ENCODE results near the gene CPE.

The CPE gene

DNA sequence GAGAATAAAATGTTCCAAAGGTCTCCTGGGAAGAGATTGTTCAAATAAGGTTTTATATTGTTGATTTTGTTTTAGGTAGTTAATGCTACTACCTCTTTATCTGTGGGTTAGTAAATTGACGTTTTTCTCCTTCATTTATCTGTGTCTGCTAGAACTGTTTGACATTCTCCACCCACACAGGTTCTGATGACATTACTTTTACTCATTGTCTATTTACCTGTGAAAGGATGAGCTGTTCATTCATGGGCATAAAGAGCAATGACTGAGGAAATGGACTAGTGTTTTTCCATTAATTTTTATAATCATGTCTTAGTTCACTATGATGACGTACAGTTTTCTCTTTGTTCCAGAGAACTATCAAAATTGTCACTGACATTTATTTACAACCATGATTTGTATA, 75.6 kb downstream of the CPE start:
- TF ChIP-seq EZH2 (optimal IDR thresholded peaks at IDR 0.05; ENCODE audit: low read depth, low read length) (no peak), CTCF (IDR thresholded peaks at IDR 0.05; ENCODE audit: low read length) (no peak), EZH2phosphoT487 (IDR thresholded peaks at IDR 0.05; ENCODE audit: low read length) (no peak)
- DNase-seq, result no peak
- no peaks in the 10 kb centered on the region for H3K79me2 ChIP-seq (ENCODE audit: low read length)
- H3K27ac ChIP-seq (ENCODE audit: low read length), result no peak overlapping the region
- H3K4me1 ChIP-seq (ENCODE audit: low read length), result no peaks in the 10 kb centered on the region
- no peaks in the 10 kb centered on the region for H3F3A ChIP-seq (ENCODE audit: insufficient read depth, low read length)
- no peaks in the 10 kb centered on the region for H4K20me1 ChIP-seq (ENCODE audit: insufficient read depth, low read length)
- no peak overlapping the region for H3K9ac ChIP-seq (ENCODE audit: low read length)
- H3K4me2 ChIP-seq (ENCODE audit: low read depth, low read length), result no peak overlapping the region
- H2AFZ ChIP-seq (ENCODE audit: low read length), result no peak overlapping the region
- H3K36me3 ChIP-seq (replicated peaks; ENCODE audit: insufficient read depth, low read length), result no peaks in the 10 kb centered on the region
- no peaks in the 10 kb centered on the region for H3K9me3 ChIP-seq (replicated peaks; ENCODE audit: insufficient read depth, low read length)
- no peaks in the 10 kb centered on the region for H3K9me2 ChIP-seq (replicated peaks; ENCODE audit: insufficient read depth, low read length)
- no peaks in the 10 kb centered on the region for H3K27me3 ChIP-seq (replicated peaks; ENCODE audit: insufficient read depth, low read length)
- no peak overlapping the region for H3K4me3 ChIP-seq (ENCODE audit: low read length)

DNA sequence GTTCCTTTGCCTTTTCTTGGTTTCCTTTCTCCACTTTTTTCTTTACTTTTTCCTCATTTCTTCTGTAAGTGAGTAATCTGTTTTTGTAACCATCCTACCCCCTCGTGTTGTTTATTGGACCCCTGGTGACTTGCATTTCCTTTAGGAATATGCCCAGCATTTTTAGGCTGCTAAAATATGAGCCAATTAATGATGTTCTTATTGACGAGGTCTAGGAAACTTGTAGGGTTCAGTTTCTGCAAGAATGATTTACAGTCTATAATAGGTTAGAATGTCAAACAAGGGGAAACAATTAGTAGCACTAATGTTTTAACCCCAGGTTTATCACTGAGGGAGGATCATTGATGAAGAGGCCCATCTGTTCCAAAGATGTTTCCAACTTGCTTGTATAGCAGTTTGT, 79.0 kb downstream of the CPE start:
- no peaks in the 10 kb centered on the region for H3K4me1 ChIP-seq (ENCODE audit: low read length)
- H3F3A ChIP-seq (ENCODE audit: insufficient read depth, low read length), result no peaks in the 10 kb centered on the region
- no peaks in the 10 kb centered on the region for H3K9me2 ChIP-seq (replicated peaks; ENCODE audit: insufficient read depth, low read length)
- no peak overlapping the region for H3K27ac ChIP-seq (ENCODE audit: low read length)
- no peak overlapping the region for H2AFZ ChIP-seq (ENCODE audit: low read length)
- no peaks in the 10 kb centered on the region for H3K79me2 ChIP-seq (ENCODE audit: low read length)
- no peak for TF ChIP-seq CTCF (IDR thresholded peaks at IDR 0.05; ENCODE audit: low read length)
- TF ChIP-seq EZH2phosphoT487 (IDR thresholded peaks at IDR 0.05; ENCODE audit: low read length), result no peak
- no peak for TF ChIP-seq EZH2 (optimal IDR thresholded peaks at IDR 0.05; ENCODE audit: low read depth, low read length)
- H4K20me1 ChIP-seq (ENCODE audit: insufficient read depth, low read length), result no peaks in the 10 kb centered on the region
- H3K9me3 ChIP-seq (replicated peaks; ENCODE audit: insufficient read depth, low read length), result no peaks in the 10 kb centered on the region
- no peaks in the 10 kb centered on the region for H3K36me3 ChIP-seq (replicated peaks; ENCODE audit: insufficient read depth, low read length)
- no peak overlapping the region for H3K4me2 ChIP-seq (ENCODE audit: low read depth, low read length)
- DNase-seq, result no peak
- no peak overlapping the region for H3K4me3 ChIP-seq (ENCODE audit: low read length)
- H3K9ac ChIP-seq (ENCODE audit: low read length), result no peak overlapping the region
- H3K27me3 ChIP-seq (replicated peaks; ENCODE audit: insufficient read depth, low read length), result no peaks in the 10 kb centered on the region

GRCh38 chr4:165458471-165458870, 79.7 kb downstream of the CPE start:
- Histone ChIP-seq H3K9me3 (replicated peaks; ENCODE audit: insufficient read depth, low read length) (no peaks in the 10 kb centered on the region), H3K79me2 (ENCODE audit: low read length) (no peaks in the 10 kb centered on the region), H3K27ac (ENCODE audit: low read length) (no peak overlapping the region), H2AFZ (ENCODE audit: low read length) (no peak overlapping the region), H3K36me3 (replicated peaks; ENCODE audit: insufficient read depth, low read length) (no peaks in the 10 kb centered on the region), H3F3A (ENCODE audit: insufficient read depth, low read length) (no peaks in the 10 kb centered on the region), H3K27me3 (replicated peaks; ENCODE audit: insufficient read depth, low read length) (no peaks in the 10 kb centered on the region), H3K4me1 (ENCODE audit: low read length) (no peaks in the 10 kb centered on the region), H3K4me3 (ENCODE audit: low read length) (no peak overlapping the region), H3K9me2 (replicated peaks; ENCODE audit: insufficient read depth, low read length) (no peaks in the 10 kb centered on the region), H4K20me1 (ENCODE audit: insufficient read depth, low read length) (no peaks in the 10 kb centered on the region), H3K4me2 (ENCODE audit: low read depth, low read length) (no peak overlapping the region), H3K9ac (ENCODE audit: low read length) (no peak overlapping the region)
- DNase-seq, result no peak
- TF ChIP-seq EZH2 (optimal IDR thresholded peaks at IDR 0.05; ENCODE audit: low read depth, low read length) (no peak), EZH2phosphoT487 (IDR thresholded peaks at IDR 0.05; ENCODE audit: low read length) (no peak), CTCF (IDR thresholded peaks at IDR 0.05; ENCODE audit: low read length) (no peak)
